VCaP (cell line): ENCODE results near the gene OR51L1.

ENCODE experiments used
- H3K27ac ChIP-seq: fragments of 450-650 bp; 2 replicates; pipeline ENCODE4 v1.5.1; 2017
- CTCF ChIP-seq: fragments of 450-650 bp; conservative IDR thresholded peaks from 2 replicates; pipeline ENCODE4 v1.5.1; 2017; ENCODE audit warnings: mild to moderate bottlenecking, moderate library complexity

The OR51L1 gene

GRCh38 chr11:4982678-4983077 lies 12.0 kb upstream of the OR51L1 start:
- no peak overlapping the region for H3K27ac ChIP-seq
- no peak for TF ChIP-seq CTCF

GRCh38 chr11:4983841-4984240 lies 10.8 kb upstream of the OR51L1 start:
- no peak overlapping the region for H3K27ac ChIP-seq
- no peak for TF ChIP-seq CTCF

GRCh38 chr11:4991060-4991459 lies 3.6 kb upstream of the OR51L1 start:
- H3K27ac ChIP-seq = no peak overlapping the region
- TF ChIP-seq CTCF = peak; percentile 57

GRCh38 chr11:5004424-5005274 lies 10.0 kb downstream of the OR51L1 start:
- TF ChIP-seq CTCF = peak; percentile 85

GRCh38 chr11:5007561-5007960 lies 12.9 kb downstream of the OR51L1 start:
- H3K27ac ChIP-seq = no peak overlapping the region
- no peak for TF ChIP-seq CTCF

More at GRCh38 chr11:5004424-5005274, 10.0 kb downstream of the OR51L1 start:
- no peak overlapping the region for H3K27ac ChIP-seq

- no peak overlapping the region for H3K27ac ChIP-seq
- TF ChIP-seq CTCF = no peak
These were observed 16.6 kb downstream of the OR51L1 start for GRCh38 chr11:5011254-5011653.

GRCh38 chr11:5013012-5013411 lies 18.4 kb downstream of the OR51L1 start:
- H3K27ac ChIP-seq = no peak overlapping the region
- no peak for TF ChIP-seq CTCF
